GM12872 (cell line): Measurements from ENCODE around the gene DNAJC1.

ENCODE experiments used
- TF ChIP-seq, protein P1 (sequence below): IDR thresholded peaks from 3 replicates; pipeline ENCODE4 v1.5.1; 2011; ENCODE audit warnings: low read depth, mild to moderate bottlenecking, low read length, moderate library complexity; ENCODE audit not compliant: insufficient read depth

The DNAJC1 gene

DNA sequence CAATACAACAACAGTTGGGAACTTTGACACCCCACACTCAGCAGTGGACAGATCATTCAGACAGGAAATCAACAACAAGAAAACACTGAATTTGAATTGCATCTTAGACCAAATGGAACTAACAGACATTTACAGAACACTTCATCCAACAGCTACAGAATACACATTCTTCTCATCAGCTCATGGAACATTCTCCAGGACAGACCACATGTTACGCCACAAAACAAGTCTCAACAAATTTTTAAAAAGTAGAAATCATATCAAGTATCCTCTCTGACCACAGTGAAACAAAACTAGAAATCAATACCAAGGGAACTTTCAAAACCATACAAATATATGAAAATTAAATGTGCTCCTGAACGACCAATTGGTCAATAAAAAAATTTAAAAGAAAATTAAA lies 212.3 kb downstream of the DNAJC1 start:
- TF ChIP-seq, protein P1, sequence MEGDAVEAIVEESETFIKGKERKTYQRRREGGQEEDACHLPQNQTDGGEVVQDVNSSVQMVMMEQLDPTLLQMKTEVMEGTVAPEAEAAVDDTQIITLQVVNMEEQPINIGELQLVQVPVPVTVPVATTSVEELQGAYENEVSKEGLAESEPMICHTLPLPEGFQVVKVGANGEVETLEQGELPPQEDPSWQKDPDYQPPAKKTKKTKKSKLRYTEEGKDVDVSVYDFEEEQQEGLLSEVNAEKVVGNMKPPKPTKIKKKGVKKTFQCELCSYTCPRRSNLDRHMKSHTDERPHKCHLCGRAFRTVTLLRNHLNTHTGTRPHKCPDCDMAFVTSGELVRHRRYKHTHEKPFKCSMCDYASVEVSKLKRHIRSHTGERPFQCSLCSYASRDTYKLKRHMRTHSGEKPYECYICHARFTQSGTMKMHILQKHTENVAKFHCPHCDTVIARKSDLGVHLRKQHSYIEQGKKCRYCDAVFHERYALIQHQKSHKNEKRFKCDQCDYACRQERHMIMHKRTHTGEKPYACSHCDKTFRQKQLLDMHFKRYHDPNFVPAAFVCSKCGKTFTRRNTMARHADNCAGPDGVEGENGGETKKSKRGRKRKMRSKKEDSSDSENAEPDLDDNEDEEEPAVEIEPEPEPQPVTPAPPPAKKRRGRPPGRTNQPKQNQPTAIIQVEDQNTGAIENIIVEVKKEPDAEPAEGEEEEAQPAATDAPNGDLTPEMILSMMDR = no peak

DNA sequence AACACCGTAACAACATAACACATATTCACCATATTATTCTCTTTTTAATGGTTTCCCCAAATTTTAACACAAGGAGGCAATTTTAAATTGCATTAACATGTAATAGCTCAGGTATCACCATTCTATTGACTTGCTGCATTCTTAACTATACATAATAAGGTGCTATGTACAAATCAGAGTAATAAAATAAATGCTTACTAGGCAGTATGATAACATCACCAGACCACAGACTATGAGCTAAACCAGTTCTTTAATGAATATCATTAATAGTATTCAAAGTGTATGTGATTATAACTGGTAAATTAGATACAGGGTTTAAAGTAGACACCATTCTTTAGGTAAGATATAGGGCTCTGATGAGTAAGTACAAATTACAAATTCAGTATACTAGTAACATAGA lies 226.6 kb downstream of the DNAJC1 start:
- TF ChIP-seq, protein P1 = no peak

DNA sequence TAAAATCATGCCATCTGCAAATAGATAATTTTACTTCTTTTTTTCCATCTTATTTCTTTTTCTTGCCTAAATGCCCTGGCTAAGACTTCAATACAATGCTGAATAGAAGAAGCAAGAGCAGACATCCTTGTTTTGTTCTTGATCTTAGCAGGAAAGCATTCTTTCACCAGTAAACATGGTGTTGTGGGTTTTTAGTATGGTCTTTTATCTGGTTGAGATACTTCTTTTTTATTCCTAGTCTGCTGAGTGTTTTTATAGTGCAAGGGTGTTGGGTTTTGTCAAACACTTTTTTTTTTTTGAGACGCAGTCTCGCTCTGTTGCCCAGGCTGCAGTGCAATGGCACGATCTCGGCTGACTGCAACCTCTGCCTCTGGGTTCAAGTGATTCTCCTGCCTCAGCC lies 232.3 kb downstream of the DNAJC1 start:
- TF ChIP-seq, protein P1 = no peak

DNA sequence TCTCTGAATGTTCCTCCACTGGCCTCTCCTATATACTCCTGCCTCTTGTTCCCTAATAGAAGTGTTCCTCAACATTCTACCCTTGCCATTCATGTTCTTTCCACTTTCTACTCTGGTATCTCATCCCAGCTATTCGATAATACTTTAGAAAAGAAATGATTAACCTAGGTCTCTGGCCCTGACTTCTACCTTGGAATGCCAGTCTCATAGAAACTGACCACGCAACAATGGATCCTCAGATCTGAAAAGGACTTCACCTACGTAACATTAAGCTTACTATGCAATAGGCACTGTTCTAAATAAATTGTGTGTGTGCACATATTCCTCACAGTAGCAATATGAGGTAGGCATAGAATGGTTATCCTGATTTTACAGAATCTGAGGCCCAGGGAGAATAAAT lies 234.5 kb downstream of the DNAJC1 start:
- TF ChIP-seq, protein P1 = no peak

DNA sequence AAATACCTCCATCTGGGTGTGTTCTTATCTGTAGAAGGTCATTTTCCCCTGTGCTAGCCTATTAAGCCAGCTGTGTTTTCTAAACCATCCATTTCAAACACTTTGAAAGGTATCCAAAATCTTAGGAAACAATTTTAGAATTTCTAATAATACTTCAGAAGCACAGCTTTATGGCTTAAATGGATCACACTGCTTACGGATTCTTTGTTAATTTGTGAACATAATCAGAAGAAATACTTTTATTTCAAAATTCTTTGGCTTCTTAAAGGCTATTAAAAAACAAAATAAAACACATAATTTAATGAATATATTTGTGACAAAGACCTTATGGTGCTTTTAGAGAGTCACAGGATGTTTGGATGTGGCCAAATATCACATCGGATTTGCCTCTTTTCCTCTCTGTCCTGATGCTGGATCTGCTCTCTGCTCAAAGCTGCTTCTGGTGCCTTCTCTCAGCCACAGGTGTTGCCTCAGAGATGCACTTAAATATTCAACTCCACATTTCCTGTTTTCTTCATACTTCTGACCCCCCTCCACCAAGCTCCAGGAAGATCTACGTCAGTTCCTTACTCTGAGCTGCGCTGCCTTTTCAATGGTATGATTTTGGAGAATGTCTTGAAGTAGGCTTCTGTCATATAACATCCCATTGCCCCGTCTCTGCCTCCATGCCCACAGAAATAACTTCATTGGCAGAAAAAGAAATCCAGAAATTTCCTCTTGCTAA lies 238.9 kb downstream of the DNAJC1 start:
- TF ChIP-seq, protein P1 = no peak

DNA sequence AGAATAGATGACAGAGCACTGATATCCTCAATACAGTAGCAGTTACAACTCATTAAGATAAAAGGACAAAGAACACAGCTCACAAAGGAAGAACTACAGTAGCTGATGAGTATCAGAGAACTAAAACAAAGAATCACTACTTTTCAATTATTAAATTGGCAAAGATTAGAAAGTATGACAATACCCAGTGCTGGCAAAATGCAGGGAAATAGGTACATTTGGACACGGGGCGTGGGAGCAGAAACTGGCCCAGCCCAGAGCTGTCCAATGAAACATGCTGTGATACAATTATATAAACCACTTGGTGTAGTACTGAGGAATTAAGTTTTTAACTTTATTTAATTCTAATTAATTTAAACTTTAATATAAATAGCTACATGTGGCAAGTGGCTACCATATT lies 243.2 kb downstream of the DNAJC1 start:
- TF ChIP-seq, protein P1 = no peak

DNA sequence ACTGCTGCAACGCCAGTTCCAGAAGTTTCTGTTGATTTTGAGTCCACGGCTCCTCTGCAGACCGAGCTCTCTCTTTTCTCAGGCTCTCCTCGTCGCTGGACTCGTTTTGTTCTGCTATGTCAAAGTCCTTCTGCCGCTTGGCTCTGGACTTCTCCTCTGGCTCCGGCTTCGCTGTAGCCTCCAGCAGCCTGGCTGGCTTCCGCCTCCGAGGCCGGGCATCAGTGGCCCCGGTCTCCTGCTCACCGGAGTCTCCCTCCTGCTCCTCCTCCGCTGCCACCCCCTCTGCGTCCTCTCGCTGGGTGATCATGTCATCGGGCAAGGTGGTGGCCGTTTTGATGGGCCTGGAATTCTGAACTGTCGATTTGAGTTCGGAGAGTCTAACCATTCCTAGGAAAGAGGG lies 244.3 kb downstream of the DNAJC1 start:
- TF ChIP-seq, protein P1 = no peak
